Left ventricle myocardium superior (tissue), 1 donor: ENCODE results near the gene RACGAP1. TPM values are rescaled to one million over a fixed set of nuclear protein-coding genes. Genes with fewer than 3 reads are reported as not detected.
A peak's percentile ranks its signal among the peaks of the same experiment; 100 is the strongest.

Experiments used
- ATAC-seq: fragments of 200-7000 bp; cut with Tn5 transposase; one replicate; pipeline ENCODE4 v1.9.1; 2020; ENCODE audit warnings: mild to moderate bottlenecking, moderate library complexity
- DNase-seq: peaks from one replicate; pipeline ENCODE4 v3.0.0-alpha.2; 2020
- intact Hi-C: fragments of 100-400 bp; cut with micrococcal nuclease; formaldehyde crosslinking; loops from one replicate; pipeline ENCODE4 v1.11.0; 2022
- total RNA-seq: library from RNA; stranded (reverse); fragmentation: NEBNext Ultra II Directional; extraction: Animal tissue kit (Norgen Biotek cat#: 25700); gene quantifications from one replicate; pipeline ENCODE4 v1.2.1, GENCODE V29; 2021
- donor health status: DM: no; HTN: yes; CAD: no; lungs with severe emphysema.

RACGAP1 gene
- total RNA-seq, 1 donor from 2014 or later: 3.4 TPM

- intact Hi-C loops: no loop called here
- no peak for ATAC-seq
- DNase-seq: no peak
Measured at GRCh38 chr12:49963976-49964815, 61.1 kb downstream of the RACGAP1 start.

- peak; percentile 67 for ATAC-seq
- peak; percentile 83 for DNase-seq
- intact Hi-C loops: no loop called here
Measured at GRCh38 chr12:49962861-49963765, 62.2 kb downstream of the RACGAP1 start.

DNA sequence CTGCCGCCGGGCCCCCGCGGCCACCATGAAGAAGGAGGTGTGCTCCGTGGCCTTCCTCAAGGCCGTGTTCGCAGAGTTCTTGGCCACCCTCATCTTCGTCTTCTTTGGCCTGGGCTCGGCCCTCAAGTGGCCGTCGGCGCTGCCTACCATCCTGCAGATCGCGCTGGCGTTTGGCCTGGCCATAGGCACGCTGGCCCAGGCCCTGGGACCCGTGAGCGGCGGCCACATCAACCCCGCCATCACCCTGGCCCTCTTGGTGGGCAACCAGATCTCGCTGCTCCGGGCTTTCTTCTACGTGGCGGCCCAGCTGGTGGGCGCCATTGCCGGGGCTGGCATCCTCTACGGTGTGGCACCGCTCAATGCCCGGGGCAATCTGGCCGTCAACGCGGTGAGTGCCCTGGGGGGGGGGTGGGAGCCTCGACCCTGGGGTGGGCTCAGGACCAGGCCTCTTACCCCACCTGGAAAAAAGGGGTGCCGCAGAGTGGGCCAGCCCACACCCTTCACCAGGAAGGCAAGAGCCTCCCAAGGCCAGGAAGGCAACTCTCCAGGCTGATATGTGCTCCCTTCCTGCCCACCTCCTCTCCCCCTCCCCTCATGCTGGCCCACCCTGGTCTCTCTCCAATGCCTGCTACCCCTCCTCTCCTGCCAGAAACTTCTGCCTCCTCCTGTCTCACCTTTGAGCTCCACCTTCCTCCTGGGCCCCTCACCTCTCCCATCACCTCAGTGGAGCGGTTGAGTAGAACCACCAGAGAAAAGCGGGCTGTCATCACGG is 63.1 kb downstream of the RACGAP1 start:
- intact Hi-C loops: no loop called here
- no peak for DNase-seq
- ATAC-seq: no peak

- intact Hi-C loops: no loop called here
- DNase-seq: no peak
- peak; percentile 4 for ATAC-seq
Measured at GRCh38 chr12:49961111-49961922, 64.0 kb downstream of the RACGAP1 start, which contains the start of gene AQP5. AQP5 (plus strand) TSS chr12:49961872; CDS start chr12:49962018, 146 bp downstream.

DNA sequence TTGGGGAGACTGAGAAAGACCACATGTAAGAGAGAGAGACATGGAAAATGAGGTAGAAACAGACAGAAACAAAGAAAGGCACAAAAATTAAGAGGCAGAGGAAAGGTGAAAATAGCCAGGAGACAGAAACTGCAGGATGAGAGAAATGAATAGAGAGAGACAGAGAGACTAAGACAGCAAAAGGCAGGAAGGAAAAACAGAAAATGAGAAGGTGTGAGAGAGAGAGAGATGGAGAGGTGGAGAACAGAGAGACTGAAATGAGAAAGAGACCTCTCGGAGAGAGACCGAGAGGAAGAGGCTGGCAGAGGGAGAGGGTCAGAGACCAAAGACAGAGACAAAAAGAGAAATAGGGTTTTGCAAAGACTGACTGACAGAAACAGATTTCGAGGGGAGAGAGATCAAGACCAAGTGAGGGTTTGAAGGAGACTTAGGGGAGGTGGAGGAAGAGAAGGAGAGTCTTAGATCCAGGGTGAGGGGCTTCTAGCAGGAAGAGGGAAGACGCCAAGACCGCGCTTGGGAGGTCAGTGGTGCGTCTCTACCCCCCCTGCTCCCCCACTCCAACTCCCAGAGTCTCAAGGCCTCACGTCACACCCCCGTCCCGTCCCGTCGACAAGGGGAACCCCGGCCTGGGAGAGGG is 64.7 kb downstream of the RACGAP1 start:
- no peak for DNase-seq
- intact Hi-C loops: no loop called here
- no peak for ATAC-seq

- no peak for DNase-seq
- intact Hi-C loops: no loop called here
- ATAC-seq: no peak
Measured at GRCh38 chr12:49959685-49960473, 65.4 kb downstream of the RACGAP1 start.

GRCh38 chr12:49957570-49957967 is 67.7 kb downstream of the RACGAP1 start:
- ATAC-seq (no peak), DNase-seq (no peak)
- intact Hi-C loops: no loop called here

DNA sequence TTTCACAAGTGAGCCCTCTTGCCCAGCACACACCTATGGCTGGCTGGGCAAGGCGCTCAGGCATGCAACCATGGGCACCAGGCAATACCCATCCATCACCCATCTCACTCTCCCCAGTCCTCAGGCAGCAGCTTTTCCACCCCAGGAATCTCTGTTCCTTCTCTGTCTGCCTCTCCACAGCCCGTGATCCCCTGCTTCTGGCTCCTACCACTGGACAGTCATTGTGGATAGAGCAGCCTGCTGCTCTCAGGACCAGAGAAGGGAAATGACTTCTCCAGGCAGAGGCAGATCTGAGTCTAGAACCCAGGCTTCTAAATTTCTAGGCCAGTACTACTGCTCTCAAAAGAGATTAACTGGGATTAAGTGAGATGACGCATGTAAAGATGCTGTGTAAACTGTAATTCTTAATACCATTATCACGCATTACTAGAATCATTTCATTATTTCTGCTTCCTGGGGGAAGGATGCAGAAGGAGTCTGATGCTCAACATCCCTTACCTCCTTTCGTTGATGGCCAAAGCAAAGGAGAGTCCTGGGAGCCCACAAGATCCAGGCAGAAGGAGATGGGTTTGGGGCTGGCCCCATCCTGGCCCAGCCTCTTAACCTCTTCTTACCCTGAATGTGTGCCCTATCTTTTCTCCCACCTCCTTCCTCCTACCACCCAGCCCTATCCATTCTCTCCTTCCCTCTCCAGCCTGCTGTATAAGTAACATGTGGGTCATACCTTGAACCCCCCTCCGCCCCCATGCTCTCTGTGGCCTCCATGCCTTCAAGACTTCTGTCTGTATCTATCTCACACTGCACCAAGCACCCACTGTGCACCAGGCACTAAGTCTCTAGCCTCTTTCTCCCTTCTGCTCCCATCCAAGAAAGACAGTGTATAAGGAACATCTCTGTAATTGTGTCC is 68.4 kb downstream of the RACGAP1 start:
- ATAC-seq (no peak), DNase-seq (no peak)
- intact Hi-C loops: no loop called here

DNA sequence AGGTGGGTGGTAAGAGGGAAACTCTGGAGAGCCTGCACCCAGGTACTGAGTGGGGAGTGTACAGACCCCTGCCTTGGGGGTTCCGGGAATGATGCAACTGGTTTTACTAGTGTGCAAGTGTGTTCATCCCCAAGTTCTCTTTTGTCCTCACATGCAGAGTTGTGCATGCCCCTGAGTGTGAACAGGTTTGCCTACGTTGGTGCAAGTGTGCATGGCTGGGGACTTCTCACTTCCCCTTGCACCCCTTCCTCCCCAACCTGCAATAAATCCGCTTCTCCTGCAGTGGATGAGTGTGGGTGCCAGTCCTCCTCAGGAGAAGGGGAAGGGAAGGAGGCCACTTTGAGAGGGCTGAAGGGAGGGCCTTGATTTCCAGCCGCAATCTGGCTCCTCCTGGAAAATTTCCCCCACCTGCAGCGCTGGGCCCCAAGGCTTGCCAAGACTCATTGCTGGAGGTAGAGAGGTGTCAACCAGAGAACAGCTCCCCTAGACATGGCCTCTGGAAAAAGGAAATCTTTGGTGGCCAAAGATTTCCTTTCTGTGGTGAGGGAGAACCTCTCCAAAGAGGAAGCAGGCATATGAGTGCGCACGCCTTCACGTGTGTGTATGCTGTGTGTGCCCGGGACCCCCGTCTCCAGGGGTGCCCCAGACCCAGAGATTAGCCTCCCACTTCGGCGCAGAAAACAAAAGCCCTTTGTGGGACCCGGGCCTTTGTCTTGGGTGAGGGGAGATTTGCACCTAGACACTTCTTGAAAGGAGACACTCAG is 69.2 kb downstream of the RACGAP1 start:
- DNase-seq: no peak
- intact Hi-C loops: no loop called here
- no peak for ATAC-seq

DNA sequence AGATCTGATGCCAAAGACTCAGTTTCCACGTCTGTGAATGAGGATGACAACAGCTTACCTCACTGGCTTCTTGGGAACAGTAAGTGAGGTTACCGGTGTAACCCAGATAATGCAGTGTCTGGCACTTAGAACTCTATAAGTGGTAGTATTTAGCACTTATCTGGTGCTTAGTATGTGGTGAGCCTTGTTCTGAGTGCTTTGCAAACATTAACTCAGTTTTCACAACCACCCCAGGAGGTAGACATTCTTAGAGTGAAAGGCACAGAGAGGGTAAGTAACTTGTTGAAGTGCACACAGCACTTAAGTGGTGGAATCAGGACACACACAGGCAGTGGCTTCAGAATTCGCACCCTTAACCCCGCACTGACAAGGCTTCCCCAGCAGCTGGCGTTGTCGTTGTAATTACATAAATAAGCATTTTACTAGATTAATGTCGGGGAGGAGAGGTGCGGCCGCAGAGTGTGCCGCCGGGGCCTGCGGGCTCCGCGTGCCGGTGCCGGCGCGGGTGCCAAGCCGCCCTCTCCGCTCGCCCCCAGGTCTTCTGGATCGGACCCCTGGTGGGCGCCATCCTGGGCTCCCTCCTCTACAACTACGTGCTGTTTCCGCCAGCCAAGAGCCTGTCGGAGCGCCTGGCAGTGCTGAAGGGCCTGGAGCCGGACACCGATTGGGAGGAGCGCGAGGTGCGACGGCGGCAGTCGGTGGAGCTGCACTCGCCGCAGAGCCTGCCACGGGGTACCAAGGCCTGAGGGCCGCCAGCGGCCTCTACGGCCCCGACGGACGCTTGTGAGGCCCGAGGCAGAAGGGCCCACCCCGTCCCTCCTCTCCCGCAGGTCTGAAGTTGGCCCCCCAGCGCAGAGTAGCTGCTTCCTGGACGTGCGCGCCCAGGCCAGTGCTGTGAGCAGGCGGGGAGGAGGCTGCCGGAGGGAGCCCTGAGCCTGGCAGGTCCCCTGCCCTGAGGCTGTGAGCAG is 70.1 kb downstream of the RACGAP1 start:
- intact Hi-C loops: no loop called here
- DNase-seq (no peak), ATAC-seq (peak; percentile 20)

DNA sequence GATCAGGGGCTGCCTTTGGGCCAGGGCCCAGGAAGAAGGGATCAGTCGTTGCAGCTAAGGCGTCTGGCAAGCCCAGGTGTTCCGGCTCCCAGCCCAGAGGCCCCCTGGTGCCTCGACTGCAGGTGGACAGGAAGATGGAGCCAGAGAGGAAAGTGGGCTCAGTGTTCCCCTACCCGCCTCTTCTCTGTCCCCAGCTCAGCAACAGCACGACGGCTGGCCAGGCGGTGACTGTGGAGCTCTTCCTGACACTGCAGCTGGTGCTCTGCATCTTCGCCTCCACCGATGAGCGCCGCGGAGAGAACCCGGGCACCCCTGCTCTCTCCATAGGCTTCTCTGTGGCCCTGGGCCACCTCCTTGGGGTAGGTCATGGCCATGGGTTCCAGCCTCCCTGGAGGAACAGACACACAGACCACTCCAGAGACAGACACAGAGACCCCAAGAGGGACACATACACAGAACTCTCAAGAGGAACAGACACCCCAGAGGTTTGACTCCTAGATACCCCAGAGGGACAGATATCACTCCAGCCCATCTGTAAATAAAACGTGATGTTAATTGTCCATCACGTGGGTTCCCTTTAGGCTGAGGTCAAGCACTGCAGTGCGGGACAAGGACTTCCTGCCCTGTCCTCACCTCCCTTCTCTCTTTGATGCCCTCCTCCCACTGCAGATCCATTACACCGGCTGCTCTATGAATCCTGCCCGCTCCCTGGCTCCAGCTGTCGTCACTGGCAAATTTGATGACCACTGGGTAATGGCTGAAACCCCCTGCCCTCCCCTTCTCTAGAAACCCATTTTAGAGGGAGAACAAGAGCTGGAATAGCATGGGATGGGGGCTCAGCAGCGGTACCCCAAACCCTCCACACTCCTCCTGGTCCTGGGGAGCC is 71.1 kb downstream of the RACGAP1 start:
- ATAC-seq (no peak), DNase-seq (no peak)
- intact Hi-C loops: no loop called here

- ATAC-seq (no peak), DNase-seq (no peak)
- intact Hi-C loops: no loop called here
Measured at GRCh38 chr12:49953151-49953550, 72.1 kb downstream of the RACGAP1 start.

- no peak for DNase-seq
- no peak for ATAC-seq
- intact Hi-C loops: no loop called here
Measured at GRCh38 chr12:49952391-49953055, 72.8 kb downstream of the RACGAP1 start.
